ENCODE data around the gene CABP2.

Gene CABP2

DNA sequence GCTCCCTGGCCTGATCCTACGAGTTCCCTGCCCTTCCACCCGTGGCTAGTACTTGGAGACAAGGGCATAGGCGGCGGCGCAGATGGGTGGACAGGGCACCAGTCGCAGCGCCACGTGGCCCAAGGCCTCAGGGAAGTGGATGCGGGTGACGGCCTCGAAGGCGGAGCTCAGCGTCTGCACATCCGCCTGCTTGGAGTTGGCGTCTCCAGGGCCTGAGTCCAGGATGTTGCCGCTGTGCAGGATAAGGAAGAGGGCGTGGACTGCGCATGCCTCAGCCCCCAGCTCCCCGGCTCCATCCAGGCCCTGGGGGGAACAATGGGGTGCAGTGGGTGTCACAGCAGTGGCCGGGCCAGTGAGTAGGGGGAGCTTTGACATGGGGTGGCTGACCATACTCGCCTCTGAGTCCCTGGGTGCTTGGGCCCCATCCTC lies 24.7 kb downstream of the CABP2 start:
- FAIRE-seq = no peak

DNA sequence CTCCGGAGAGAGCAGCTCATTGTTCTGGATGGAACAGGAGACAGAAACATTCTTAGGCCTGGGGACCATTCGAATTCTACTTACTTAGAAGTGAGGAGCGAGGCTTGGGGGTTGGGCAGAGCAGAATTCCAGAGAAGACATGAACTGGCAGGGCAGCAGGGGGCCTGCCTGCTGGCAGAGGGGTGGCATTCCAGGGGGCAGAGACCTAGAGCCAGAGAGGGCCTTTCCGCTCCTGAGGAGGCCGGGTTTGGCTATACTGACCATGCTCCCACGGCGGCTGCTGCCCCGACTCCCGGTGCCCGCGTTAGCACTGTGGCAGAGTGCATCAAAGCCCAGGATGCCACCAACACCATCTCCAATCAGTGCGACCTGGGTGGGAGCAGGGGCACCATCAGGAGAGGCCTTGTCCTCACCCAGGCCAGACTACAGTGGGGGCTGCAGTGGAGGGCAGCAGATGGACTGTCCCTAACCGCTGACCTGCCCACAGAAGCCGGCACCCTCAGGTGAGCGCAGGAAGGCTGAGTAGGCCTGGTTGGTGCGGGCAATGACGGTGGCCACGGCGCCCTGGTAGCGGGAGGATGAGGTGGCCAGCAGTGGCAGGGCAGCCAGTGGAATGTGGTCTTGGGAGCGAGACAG lies 25.5 kb downstream of the CABP2 start:
- TF ChIP-seq CTCF (IDR thresholded peaks at IDR 0.05; ENCODE audit: insufficient read depth, missing control alignments) = no peak
- no peak for DNase-seq (ENCODE audit: insufficient read length, low spot score)
- no peak for FAIRE-seq

More for the DNA sequence above, 24.7 kb downstream of the CABP2 start:
- TF ChIP-seq CTCF (IDR thresholded peaks at IDR 0.05; ENCODE audit: insufficient read depth, missing control alignments) = no peak
- no peak for DNase-seq (ENCODE audit: insufficient read length, low spot score)

GRCh38 chr11:67496113-67496512 lies 27.1 kb downstream of the CABP2 start:
- no peak for TF ChIP-seq CTCF (IDR thresholded peaks at IDR 0.05; ENCODE audit: insufficient read depth, missing control alignments)
- DNase-seq (ENCODE audit: insufficient read length, low spot score) (peak; percentile 19), FAIRE-seq (no peak)

- FAIRE-seq = no peak
- TF ChIP-seq CTCF (IDR thresholded peaks at IDR 0.05; ENCODE audit: insufficient read depth, missing control alignments) = no peak
- DNase-seq (ENCODE audit: insufficient read length, low spot score) = peak; percentile 21
These were observed 27.8 kb downstream of the CABP2 start for GRCh38 chr11:67495234-67496005.

GRCh38 chr11:67494371-67495233 lies 28.6 kb downstream of the CABP2 start:
- no peak for TF ChIP-seq CTCF (IDR thresholded peaks at IDR 0.05; ENCODE audit: insufficient read depth, missing control alignments)
- FAIRE-seq (no peak), DNase-seq (ENCODE audit: insufficient read length, low spot score) (peak; percentile 11)

DNA sequence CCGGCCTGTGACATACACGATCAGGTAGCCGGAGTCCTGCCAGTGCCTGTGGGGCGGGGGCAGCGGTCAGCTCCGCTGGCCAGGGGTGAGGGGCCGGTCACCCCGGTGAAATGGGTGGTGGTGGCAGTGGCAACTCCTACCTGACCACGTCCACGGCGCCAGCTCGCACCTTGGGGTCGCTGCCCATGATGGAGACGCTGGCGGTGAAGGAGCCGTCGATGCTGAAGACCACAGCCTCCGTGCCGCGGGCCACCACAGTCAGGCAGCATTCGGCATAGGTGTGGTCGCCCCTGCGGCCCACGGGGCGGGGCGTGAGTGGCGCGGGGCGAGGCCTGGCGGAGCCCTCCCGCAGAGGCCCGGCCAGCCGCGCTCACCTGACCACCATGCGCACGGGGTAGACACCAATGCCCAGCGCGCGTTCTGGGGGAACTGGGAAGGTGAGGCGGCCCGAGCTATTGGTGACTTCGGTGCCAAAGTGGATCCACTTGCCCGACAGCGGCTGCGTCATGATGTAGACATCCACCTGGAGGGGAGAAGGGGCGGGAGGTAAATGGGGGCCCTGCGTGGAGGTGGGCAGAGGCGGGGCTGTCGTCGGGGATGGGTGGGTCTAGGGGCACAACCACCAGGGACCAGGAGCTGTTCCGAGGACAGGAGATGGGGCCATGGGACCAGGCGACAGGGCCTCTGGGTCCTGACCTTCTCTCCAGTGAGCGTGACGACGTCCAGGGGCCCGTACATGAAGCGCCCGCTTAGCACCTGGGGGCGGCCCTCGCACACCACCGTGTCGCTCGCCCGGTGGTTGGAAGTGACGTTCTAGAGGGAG lies 29.5 kb downstream of the CABP2 start:
- FAIRE-seq = no peak
- DNase-seq (ENCODE audit: insufficient read length, low spot score) = no peak
- TF ChIP-seq CTCF (IDR thresholded peaks at IDR 0.05; ENCODE audit: insufficient read depth, missing control alignments) = no peak
